Activated naive CD4-positive, alpha-beta T cell treated with anti-CD3 and anti-CD28 coated beads, Interleukin-2, amount 50 U/mL, for 16 hours (primary cell): ENCODE measurements around the gene DARS2.
"Not testable (repeated sequence)": the region's sequence is repeated elsewhere in the genome, so short reads cannot be mapped to it uniquely, and the experiment has no call there.

ENCODE experiments used
- DNase-seq: peaks from one replicate; pipeline ENCODE4 v3.0.0-alpha.2; 2020

Gene DARS2

GRCh38 chr1:173862146-173862768 lies 37.8 kb downstream of the DARS2 start:
- DNase-seq = peak; percentile 35

GRCh38 chr1:173862769-173863223 lies 38.3 kb downstream of the DARS2 start:
- DNase-seq = no peak

- DNase-seq = no peak
These were observed 39.0 kb downstream of the DARS2 start for GRCh38 chr1:173863224-173864161.

- DNase-seq = no peak
These were observed 39.9 kb downstream of the DARS2 start for GRCh38 chr1:173864179-173864867.

GRCh38 chr1:173865468-173866164 lies 41.1 kb downstream of the DARS2 start:
- DNase-seq = no peak

GRCh38 chr1:173866413-173867115 lies 42.1 kb downstream of the DARS2 start:
- DNase-seq = no peak

GRCh38 chr1:173867141-173867752 lies 42.8 kb downstream of the DARS2 start:
- DNase-seq = no peak

- peak; percentile 100 for DNase-seq
These were observed 43.3 kb downstream of the DARS2 start, which contains the start of gene GAS5 for GRCh38 chr1:173867753-173868265. GAS5 (minus strand) TSS chr1:173867989.

GRCh38 chr1:173868266-173869020 lies 44.0 kb downstream of the DARS2 start, which contains the start of gene ZBTB37:
ZBTB37 (plus strand) TSS chr1:173868380; CDS start chr1:173870226, 1,846 bp downstream.
- peak; percentile 94 for DNase-seq

GRCh38 chr1:173869021-173869359 lies 44.5 kb downstream of the DARS2 start:
- DNase-seq = no peak

- DNase-seq = no peak
These were observed 46.0 kb downstream of the DARS2 start for GRCh38 chr1:173870252-173871075.

GRCh38 chr1:173871091-173871490 lies 46.6 kb downstream of the DARS2 start:
- DNase-seq = no peak

GRCh38 chr1:173871500-173871899 lies 47.0 kb downstream of the DARS2 start:
- no peak for DNase-seq

- DNase-seq = no peak
These were observed 52.3 kb downstream of the DARS2 start for GRCh38 chr1:173876732-173877131.

- DNase-seq = no peak
These were observed 53.8 kb downstream of the DARS2 start for GRCh38 chr1:173878251-173878650.

GRCh38 chr1:173881117-173881516 lies 56.6 kb downstream of the DARS2 start:
- DNase-seq = not testable (repeated sequence)

- DNase-seq = no peak
These were observed 60.2 kb downstream of the DARS2 start for GRCh38 chr1:173884701-173885100.

- no peak for DNase-seq
These were observed 62.5 kb downstream of the DARS2 start for GRCh38 chr1:173886746-173887611.

GRCh38 chr1:173887627-173888026 lies 63.2 kb downstream of the DARS2 start:
- no peak for DNase-seq
